H1 (cell line): Measurements from ENCODE around the gene VMP1. TPM values are rescaled to one million over a fixed set of nuclear protein-coding genes. Genes with fewer than 3 reads are reported as not detected.
A peak's percentile ranks its signal among the peaks of the same experiment; 100 is the strongest.

Experiments
- CTCF ChIA-PET: fragments of 300-600 bp; sonication (Branson Sonifier 250); formaldehyde crosslinking; loops from one replicate; lab custom pipeline; 2021; ENCODE audit not compliant: partially characterized antibody; lab: Charles Lee
- POLR2A ChIA-PET: fragments of 300-600 bp; sonication (Branson Sonifier 250); formaldehyde crosslinking; loops from one replicate; lab custom pipeline; 2021; ENCODE audit warnings: inconsistent platforms; ENCODE audit not compliant: partially characterized antibody; lab: Charles Lee
- DNase-seq, 2 experiments: peaks; one replicate each; pipeline versions ENCODE4 v3.0.0 to v3.0.0-alpha.2; 2010 to 2022; ENCODE audit warnings: low spot score in 2 of 2, low read depth in 1 of 2, mixed read lengths in 1 of 2
- FAIRE-seq: peaks from 2 replicates; lab custom pipeline; 2011; peaks lifted over from hg19 to GRCh38; lab: Jason Lieb, UNC
- H2AFZ ChIP-seq: 2 replicates; pipeline ENCODE4 v1.8.1; 2012; ENCODE audit warnings: low read length, inconsistent platforms
- H2AK5ac ChIP-seq: 2 replicates; pipeline ENCODE4 v1.6.1; 2013; ENCODE audit warnings: low read depth, low read length
- H2BK120ac ChIP-seq: replicated peaks from 2 replicates; pipeline ENCODE3; 2013; ENCODE audit warnings: low read depth, low read length, inconsistent platforms
- H2BK12ac ChIP-seq: 2 replicates; pipeline ENCODE4 v1.6.1; 2013; ENCODE audit warnings: low read depth, low read length
- H2BK15ac ChIP-seq: 2 replicates; pipeline ENCODE4 v1.6.1; 2013; ENCODE audit warnings: low read length
- H2BK20ac ChIP-seq: 2 replicates; pipeline ENCODE4 v1.6.1; 2013; ENCODE audit warnings: low read length
- H2BK5ac ChIP-seq: 2 replicates; pipeline ENCODE4 v1.6.1; 2013; ENCODE audit warnings: low read depth, low read length
- H3K14ac ChIP-seq: 2 replicates; pipeline ENCODE4 v1.6.1; 2013; ENCODE audit warnings: inconsistent platforms; ENCODE audit not compliant: insufficient read length
- H3K18ac ChIP-seq: 2 replicates; pipeline ENCODE4 v1.6.1; 2013; ENCODE audit warnings: low read length; ENCODE audit errors: extremely low read depth
- H3K23ac ChIP-seq: 2 replicates; pipeline ENCODE4 v1.6.1; 2013; ENCODE audit warnings: inconsistent platforms; ENCODE audit not compliant: insufficient read length
- H3K23me2 ChIP-seq: 2 replicates; pipeline ENCODE4 v1.6.1; 2013; ENCODE audit warnings: low read depth, low read length
- H3K27ac ChIP-seq: 2 replicates; pipeline ENCODE4 v1.6.1; 2011; ENCODE audit warnings: low read depth, low read length, inconsistent platforms
- H3K27me3 ChIP-seq, 4 experiments: replicated peaks in 1 of 4; 1 replicate in 1 of 4; 2 replicates in 3 of 4; pipeline versions ENCODE4 v1.6.1 to v1.8.1; 2011 to 2013; ENCODE audit warnings: low read length in 3 of 4, mild to moderate bottlenecking in 3 of 4, inconsistent platforms in 2 of 4, mixed read lengths in 2 of 4, moderate library complexity in 1 of 4; ENCODE audit not compliant: control insufficient read depth in 3 of 4, insufficient read depth in 3 of 4; ENCODE audit errors: extremely low read depth in 1 of 4
- H3K36me3 ChIP-seq, 4 experiments: 2 replicates each; pipeline versions ENCODE4 v1.6.1 to v1.8.1; 2011 to 2013; ENCODE audit warnings: mild to moderate bottlenecking in 4 of 4, low read length in 3 of 4, moderate library complexity in 2 of 4, control low read depth in 1 of 4, inconsistent platforms in 1 of 4; ENCODE audit not compliant: insufficient read depth in 4 of 4, control insufficient read depth in 2 of 4
- H3K4ac ChIP-seq: replicated peaks from 2 replicates; pipeline ENCODE3; 2013; ENCODE audit warnings: low read length, low read depth, mixed read lengths, inconsistent platforms; ENCODE audit not compliant: insufficient read length
- H3K4me1 ChIP-seq, 4 experiments: replicated peaks in 1 of 4; 1 replicate in 1 of 4; 2 replicates in 3 of 4; pipeline versions ENCODE4 v1.6.1 to v1.8.1; 2011 to 2013; ENCODE audit warnings: low read length in 3 of 4, inconsistent platforms in 2 of 4, mixed read lengths in 1 of 4; ENCODE audit not compliant: insufficient read depth in 4 of 4, control insufficient read depth in 3 of 4
- H3K4me2 ChIP-seq, 2 experiments: 2 replicates each; pipeline versions ENCODE4 v1.6.1 to v1.8.1; 2011 to 2013; ENCODE audit warnings: low read depth in 2 of 2, low read length in 2 of 2, control low read depth in 1 of 2, inconsistent platforms in 1 of 2, mild to moderate bottlenecking in 1 of 2; ENCODE audit not compliant: insufficient read depth in 1 of 2
- H3K4me3 ChIP-seq, 4 experiments: fragments of 200-600, 300-600 bp in 1 of 4; sonication (generic), shearing (Covaris generic), sonication (Bioruptor Twin) in 1 of 4; 2 replicates each; pipeline versions ENCODE4 v1.5.1 to v1.8.1; 2011 to 2016; ENCODE audit warnings: low read length in 4 of 4, low read depth in 3 of 4, control low read depth in 2 of 4, inconsistent platforms in 2 of 4, mild to moderate bottlenecking in 2 of 4, mixed read lengths in 1 of 4, moderate library complexity in 1 of 4; ENCODE audit not compliant: insufficient read depth in 2 of 4; ENCODE audit errors: extremely low read depth in 1 of 4
- H3K56ac ChIP-seq: replicated peaks from 2 replicates; pipeline ENCODE3; 2013; ENCODE audit warnings: low read depth, mild to moderate bottlenecking, mixed read lengths, low read length, inconsistent platforms; ENCODE audit not compliant: insufficient read length
- H3K79me1 ChIP-seq: 2 replicates; pipeline ENCODE4 v1.6.1; 2013; ENCODE audit warnings: low read depth, low read length, control low read depth
- H3K79me2 ChIP-seq, 2 experiments: 2 replicates each; pipeline versions ENCODE4 v1.6.1 to v1.8.1; 2012 to 2013; ENCODE audit warnings: low read length in 2 of 2, mild to moderate bottlenecking in 2 of 2, inconsistent platforms in 1 of 2; ENCODE audit not compliant: insufficient read depth in 2 of 2, control insufficient read depth in 1 of 2
- H3K9ac ChIP-seq, 4 experiments: replicated peaks in 1 of 4; 1 replicate in 1 of 4; 2 replicates in 3 of 4; pipeline versions ENCODE4 v1.6.1 to v1.8.1; 2011 to 2013; ENCODE audit warnings: low read depth in 3 of 4, low read length in 3 of 4, control low read depth in 2 of 4, mild to moderate bottlenecking in 2 of 4, moderate library complexity in 2 of 4, inconsistent platforms in 1 of 4; ENCODE audit errors: extremely low read depth in 1 of 4
- H3K9me3 ChIP-seq, 2 experiments: 2 replicates each; pipeline versions ENCODE4 v1.6.1 to v1.8.1; 2012 to 2013; ENCODE audit warnings: mild to moderate bottlenecking in 2 of 2, moderate library complexity in 2 of 2, control low read depth in 1 of 2, inconsistent platforms in 1 of 2, low read depth in 1 of 2, low read length in 1 of 2, mixed read lengths in 1 of 2; ENCODE audit not compliant: insufficient read depth in 2 of 2
- H4K20me1 ChIP-seq, 2 experiments: replicated peaks in 1 of 2; 2 replicates each; pipeline versions ENCODE3 to v1.8.1; 2011 to 2013; ENCODE audit warnings: inconsistent platforms in 2 of 2, low read length in 2 of 2, mild to moderate bottlenecking in 1 of 2; ENCODE audit not compliant: insufficient read depth in 2 of 2, control insufficient read depth in 1 of 2
- H4K5ac ChIP-seq: 2 replicates; pipeline ENCODE4 v1.6.1; 2013; ENCODE audit warnings: low read length, low read depth, mixed read lengths, inconsistent platforms; ENCODE audit not compliant: insufficient read length
- H4K8ac ChIP-seq: 2 replicates; pipeline ENCODE4 v1.8.0; 2013; ENCODE audit warnings: mild to moderate bottlenecking, moderate library complexity, low read length, inconsistent platforms; ENCODE audit not compliant: insufficient read depth; ENCODE audit errors: extremely low read depth
- H4K91ac ChIP-seq: replicated peaks from 2 replicates; pipeline ENCODE3; 2013; ENCODE audit warnings: low read length, mixed read lengths, inconsistent platforms; ENCODE audit not compliant: insufficient read length
- CTBP2 ChIP-seq: IDR thresholded peaks from 2 replicates; pipeline ENCODE4 v1.7.0; 2011; ENCODE audit warnings: borderline replicate concordance, mild to moderate bottlenecking, moderate library complexity, mixed read lengths, low read length; ENCODE audit not compliant: insufficient read depth, insufficient read length
- EZH2 ChIP-seq: fragments of 200-600 bp; sonication (generic); IDR thresholded peaks from 2 replicates; pipeline ENCODE4 v1.7.1; 2012; ENCODE audit warnings: low read depth, mild to moderate bottlenecking, moderate library complexity, low read length, inconsistent platforms; ENCODE audit not compliant: severe bottlenecking
- GTF2F1 ChIP-seq: IDR thresholded peaks from 2 replicates; pipeline ENCODE4 v1.6.1; 2012; ENCODE audit warnings: low read depth, low read length, improper control_type of control experiment, borderline replicate concordance
- POLR2AphosphoS5 ChIP-seq: IDR thresholded peaks from 2 replicates; pipeline ENCODE4 v1.6.1; 2011; ENCODE audit warnings: low read depth, low read length
- RNF2 ChIP-seq: fragments of 200-900, 300-1000 bp; sonication (generic); IDR thresholded peaks from 2 replicates; pipeline ENCODE4 v1.7.1; 2016; ENCODE audit warnings: borderline replicate concordance, low read depth, mild to moderate bottlenecking, antibody characterized with exemption, low read length; ENCODE audit not compliant: poor library complexity, severe bottlenecking; ENCODE audit errors: missing control alignments
- RXRA ChIP-seq: IDR thresholded peaks from 2 replicates; pipeline ENCODE4 v1.6.1; 2011; ENCODE audit warnings: low read depth, mild to moderate bottlenecking, low read length, moderate library complexity; ENCODE audit not compliant: insufficient read depth
- SIN3A ChIP-seq, 2 experiments: IDR thresholded peaks in 1 of 2; conservative IDR thresholded peaks in 1 of 2; 2 replicates each; pipeline ENCODE4 v1.6.1; 2011 to 2012; ENCODE audit warnings: low read length in 2 of 2, improper control_type of control experiment in 1 of 2, low read depth in 1 of 2, mild to moderate bottlenecking in 1 of 2
- TEAD4 ChIP-seq: IDR thresholded peaks from 2 replicates; pipeline ENCODE4 v1.6.1; 2012; ENCODE audit warnings: low read depth, low read length, inconsistent platforms, mixed read lengths
- YY1 ChIP-seq: IDR thresholded peaks from 2 replicates; pipeline ENCODE4 v1.6.1; 2011; ENCODE audit warnings: low read depth, mild to moderate bottlenecking, low read length
- WGBS, 2 experiments: shearing (Covaris generic) in 1 of 2; methylation state at CpG; one replicate each; pipeline versions ENCODE4 v1.1.6 to v1.1.7; 2013 to 2015; ENCODE audit warnings: low lambda C conversion rate in 2 of 2, mixed read lengths in 2 of 2, inconsistent platforms in 1 of 2, low coverage in 1 of 2, missing lambda C conversion rate in 1 of 2; ENCODE audit not compliant: insufficient replicate concordance in 2 of 2, insufficient coverage in 1 of 2, insufficient read length in 1 of 2; ENCODE audit errors: extremely low coverage in 1 of 2, missing lambda C conversion rate in 1 of 2; 5-methylcytosine and 5-hydroxymethylcytosine counted together
- polyA plus RNA-seq, 7 experiments: library from polyadenylated mRNA; depleted of rRNA in 3 of 7; stranded (reverse) in 5 of 7; unstranded in 2 of 7; fragments of >200 nt in 5 of 7; fragments of 200-250 nt in 2 of 7; gene quantifications; 1 replicate in 5 of 7; 2 replicates in 1 of 7; 4 replicates in 1 of 7; pipeline versions ENCODE4 v1.2.1 to v1.2.3, GENCODE V29; 2011 to 2013; ENCODE audit warnings: missing spikeins in 2 of 7, mixed read lengths in 2 of 7
- total RNA-seq: library from RNA; stranded (reverse); fragmentation: NEBNext Ultra II Directional; extraction: Animal tissue kit (Norgen Biotek cat#: 25700); gene quantifications from 2 replicates; pipeline ENCODE4 v1.2.1, GENCODE V29; 2021
- TF ChIP-seq, protein P1 (sequence below): IDR thresholded peaks from 2 replicates; pipeline ENCODE4 v1.6.1; 2011; ENCODE audit warnings: low read length, improper control_type of control experiment

Gene VMP1
- total and polyA plus RNA-seq, 2 of the 8 experiments (the other 6 are each of a cell fraction or from before 2014, with no cell fraction given), result 45.0 to 92.7 TPM

DNA sequence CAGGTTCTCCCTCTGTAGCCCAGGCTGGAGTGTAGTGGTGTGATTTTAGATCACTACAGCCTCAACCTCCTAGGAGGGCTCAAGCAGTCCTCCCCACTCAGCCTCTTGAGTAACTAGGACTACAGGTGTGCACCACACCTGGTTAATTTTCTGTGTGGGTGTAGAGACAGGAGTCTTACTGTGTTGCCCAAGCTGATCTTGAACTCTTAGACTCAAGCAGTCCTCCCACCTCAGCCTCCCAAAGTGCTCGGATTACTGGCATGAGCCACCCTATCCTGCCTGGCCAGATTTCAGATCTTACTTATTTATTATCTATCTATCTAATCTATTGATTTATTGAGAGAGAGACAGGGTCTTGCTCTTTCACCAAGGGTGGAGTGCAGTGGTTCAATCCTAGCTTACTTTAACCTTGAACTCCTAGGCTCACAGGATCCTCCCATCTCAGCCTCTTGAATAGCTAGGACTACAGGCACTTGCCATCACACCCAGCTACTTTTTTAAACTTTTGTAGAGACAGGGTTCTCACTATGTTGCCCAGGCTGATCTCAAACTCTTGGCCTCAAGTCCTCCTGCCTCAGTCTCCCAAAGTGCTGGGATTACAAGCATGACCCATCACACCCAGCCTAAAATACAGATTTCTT lies 123.5 kb downstream of the VMP1 start:
- no peaks in the 10 kb centered on the region for H3K36me3 ChIP-seq
- H2AK5ac ChIP-seq, result 0 out of 2 replicates have a peak overlapping the region, but pooled peaks have one; percentile 69
- H3K23me2 ChIP-seq, result no peaks in the 10 kb centered on the region
- H2BK120ac ChIP-seq, result no peak overlapping the region
- ChIA-PET POLR2A (interaction anchor here (1.3 to 11.2 kb wide), 3 partner anchors 11 to 124 kb away, joined by 3 to 137 read pairs (median 3); partner anchors contain the start of genes PTRH2 and VMP1), CTCF (interaction anchor here (1.6 to 4.4 kb wide), 2 partner anchors 47 to 77 kb away, joined by 7 to 19 read pairs; no protein-coding TSS in a partner anchor)
- no peak overlapping the region for H3K14ac ChIP-seq
- H3K4ac ChIP-seq, result peak overlapping the region; percentile 51
- FAIRE-seq, result no peak
- H4K91ac ChIP-seq, result no peak overlapping the region
- H3K4me1 ChIP-seq, result peaks cover 0 to 6% (median 5%) of the 10 kb centered on the region in 4 experiments; a peak in 5 of 7 replicates
- no peaks in the 10 kb centered on the region for H4K20me1 ChIP-seq
- peak overlapping the region; percentile 89 for H2BK12ac ChIP-seq
- H3K9ac ChIP-seq, result no peak overlapping the region; a peak in 1 of 7 replicates
- no peak overlapping the region for H3K4me2 ChIP-seq
- H2BK15ac ChIP-seq, result 0 out of 2 replicates have a peak overlapping the region, but pooled peaks have one; percentile 34
- no peak overlapping the region for H4K8ac ChIP-seq
- H3K4me3 ChIP-seq, result no peak overlapping the region
- no peaks in the 10 kb centered on the region for H3K9me3 ChIP-seq
- H3K79me2 ChIP-seq, result no peaks in the 10 kb centered on the region
- no peak overlapping the region for H2AFZ ChIP-seq
- no peaks in the 10 kb centered on the region for H3K27me3 ChIP-seq
- no peak overlapping the region for H2BK20ac ChIP-seq
- H3K18ac ChIP-seq, result no peak overlapping the region
- WGBS, 2 experiments, result 77% methylated on average over 1 of the region's 1 CpG; no CpG with 5 or more reads in 1 of the 2 experiments
- no peak overlapping the region for H3K27ac ChIP-seq
- no peak overlapping the region for H3K56ac ChIP-seq
- no peak for DNase-seq
- no peak overlapping the region for H4K5ac ChIP-seq
- no peaks in the 10 kb centered on the region for H3K79me1 ChIP-seq
- H2BK5ac ChIP-seq, result no peak overlapping the region; the same call in 1 of the 2 replicates
- no peak overlapping the region for H3K23ac ChIP-seq
- no peak for TF ChIP-seq YY1
- no peak for TF ChIP-seq POLR2AphosphoS5
- no peak for TF ChIP-seq SIN3A (conservative IDR thresholded peaks at IDR 0.05 in 1 of 2, IDR thresholded peaks at IDR 0.05 in 1 of 2; ENCODE audit: low read depth in 1 of 2, low read length in 2 of 2)
- TF ChIP-seq EZH2, result no peak
- TF ChIP-seq TEAD4, result no peak
- TF ChIP-seq CTBP2, result no peak
- no peak for TF ChIP-seq GTF2F1
- TF ChIP-seq RXRA, result no peak
- no peak for TF ChIP-seq RNF2
- TF ChIP-seq, protein P1, sequence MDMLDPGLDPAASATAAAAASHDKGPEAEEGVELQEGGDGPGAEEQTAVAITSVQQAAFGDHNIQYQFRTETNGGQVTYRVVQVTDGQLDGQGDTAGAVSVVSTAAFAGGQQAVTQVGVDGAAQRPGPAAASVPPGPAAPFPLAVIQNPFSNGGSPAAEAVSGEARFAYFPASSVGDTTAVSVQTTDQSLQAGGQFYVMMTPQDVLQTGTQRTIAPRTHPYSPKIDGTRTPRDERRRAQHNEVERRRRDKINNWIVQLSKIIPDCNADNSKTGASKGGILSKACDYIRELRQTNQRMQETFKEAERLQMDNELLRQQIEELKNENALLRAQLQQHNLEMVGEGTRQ, result no peak
